GM12892 (cell line): ENCODE measurements around the gene MALRD1.

Experiments used
- POLR2A ChIP-seq: IDR thresholded peaks from 2 replicates; pipeline ENCODE4 v1.6.1; 2011; ENCODE audit warnings: low read depth, low read length, control low read depth
- POLR2AphosphoS5 ChIP-seq: IDR thresholded peaks from 2 replicates; pipeline ENCODE4 v1.6.1; 2011; ENCODE audit warnings: low read depth, low read length, control low read depth
- TAF1 ChIP-seq: IDR thresholded peaks from 2 replicates; pipeline ENCODE4 v1.6.1; 2011; ENCODE audit warnings: low read depth, mild to moderate bottlenecking, control low read depth, low read length, borderline replicate concordance

GRCh38 chr10:19408924-19409323, 360.3 kb downstream of the MALRD1 start:
- TF ChIP-seq POLR2A (no peak), POLR2AphosphoS5 (no peak), TAF1 (no peak)
